Liver (tissue), 9 donors: ENCODE measurements around the gene PRELID1. TPM values are rescaled to one million over a fixed set of nuclear protein-coding genes. Genes with fewer than 3 reads are reported as not detected.
"Not testable (repeated sequence)": the region's sequence is repeated elsewhere in the genome, so short reads cannot be mapped to it uniquely, and the experiment has no call there.

Source experiments
- DNase-seq: peaks from one replicate; pipeline ENCODE4 v3.0.0-alpha.2; 2017; ENCODE audit warnings: low spot score
- H3K27ac ChIP-seq, 2 donors: one replicate each; pipeline ENCODE4 v1.7.0; 2013; ENCODE audit warnings: inconsistent platforms in 2 of 2, low read length in 2 of 2, control low read depth in 1 of 2, low read depth in 1 of 2, mild to moderate bottlenecking in 1 of 2
- H3K27me3 ChIP-seq, 4 donors: one replicate each; pipeline versions ENCODE4 v1.6.1 to v1.7.0; 2013; ENCODE audit warnings: low read length in 3 of 4, inconsistent platforms in 1 of 4, mild to moderate bottlenecking in 1 of 4, moderate library complexity in 1 of 4; ENCODE audit not compliant: control insufficient read depth in 4 of 4, insufficient read depth in 4 of 4
- H3K36me3 ChIP-seq, 4 donors: one replicate each; pipeline versions ENCODE4 v1.6.1 to v1.7.0; 2013; ENCODE audit warnings: low read length in 3 of 4, mild to moderate bottlenecking in 3 of 4, low read depth in 1 of 4, moderate library complexity in 1 of 4; ENCODE audit not compliant: control insufficient read depth in 4 of 4, insufficient read depth in 3 of 4
- H3K4me1 ChIP-seq, 4 donors: one replicate each; pipeline versions ENCODE4 v1.6.1 to v1.7.0; 2013; ENCODE audit warnings: low read length in 3 of 4, mild to moderate bottlenecking in 3 of 4, moderate library complexity in 1 of 4; ENCODE audit not compliant: control insufficient read depth in 4 of 4, insufficient read depth in 4 of 4
- H3K4me3 ChIP-seq, 3 donors: one replicate each; pipeline versions ENCODE4 v1.6.1 to v1.7.0; 2013; ENCODE audit warnings: low read length in 3 of 3, control low read depth in 1 of 3, low read depth in 1 of 3, mild to moderate bottlenecking in 1 of 3
- H3K9ac ChIP-seq, 2 donors: one replicate each; pipeline ENCODE4 v1.7.0; 2013; ENCODE audit warnings: low read length in 2 of 2, mild to moderate bottlenecking in 2 of 2, moderate library complexity in 2 of 2, control low read depth in 1 of 2, low read depth in 1 of 2
- H3K9me3 ChIP-seq, 4 donors: one replicate each; pipeline versions ENCODE4 v1.6.1 to v1.7.0; 2013; ENCODE audit warnings: low read length in 3 of 4; ENCODE audit not compliant: control insufficient read depth in 4 of 4
- ATF3 ChIP-seq: IDR thresholded peaks from 2 replicates; pipeline ENCODE4 v1.6.1; 2016; ENCODE audit warnings: antibody characterized with exemption
- CTCF ChIP-seq: fragments of 150-350 bp; IDR thresholded peaks from 2 replicates; pipeline ENCODE4 v1.5.1; 2017; ENCODE audit warnings: improper control_type of control experiment, low read depth, low read length; ENCODE audit not compliant: missing input control
- EGR1 ChIP-seq, 2 donors: IDR thresholded peaks; 2 replicates each; pipeline ENCODE4 v1.6.1; 2016 to 2018; ENCODE audit warnings: antibody characterized with exemption in 2 of 2, low read depth in 2 of 2
- FOXA1 ChIP-seq: IDR thresholded peaks from 2 replicates; pipeline ENCODE4 v1.6.1; 2016; ENCODE audit warnings: antibody characterized with exemption
- GABPA ChIP-seq, 2 donors: IDR thresholded peaks in 1 of 2; conservative IDR thresholded peaks in 1 of 2; 2 replicates each; pipeline ENCODE4 v1.6.1; 2016; ENCODE audit warnings: antibody characterized with exemption in 2 of 2, mild to moderate bottlenecking in 1 of 2, moderate library complexity in 1 of 2
- HNF4A ChIP-seq, 2 donors: conservative IDR thresholded peaks; 2 replicates each; pipeline ENCODE4 v1.6.1; 2016; ENCODE audit warnings: antibody characterized with exemption in 2 of 2, mild to moderate bottlenecking in 2 of 2
- HNF4G ChIP-seq: IDR thresholded peaks from 2 replicates; pipeline ENCODE4 v1.6.1; 2016; ENCODE audit warnings: antibody characterized with exemption
- MAX ChIP-seq: IDR thresholded peaks from 2 replicates; pipeline ENCODE4 v1.6.1; 2016; ENCODE audit warnings: antibody characterized with exemption
- NR2F2 ChIP-seq: IDR thresholded peaks from 2 replicates; pipeline ENCODE4 v1.6.1; 2016; ENCODE audit warnings: antibody characterized with exemption
- RAD21 ChIP-seq, 2 donors: IDR thresholded peaks; 2 replicates each; pipeline ENCODE4 v1.6.1; 2016; ENCODE audit warnings: antibody characterized with exemption in 2 of 2, mild to moderate bottlenecking in 2 of 2
- REST ChIP-seq: IDR thresholded peaks from 2 replicates; pipeline ENCODE4 v1.6.1; 2016; ENCODE audit warnings: antibody characterized with exemption, mild to moderate bottlenecking
- RXRA ChIP-seq, 2 donors: IDR thresholded peaks; 2 replicates each; pipeline ENCODE4 v1.6.1; 2017 to 2018; ENCODE audit warnings: antibody characterized with exemption in 2 of 2, mild to moderate bottlenecking in 1 of 2
- SP1 ChIP-seq: IDR thresholded peaks from 2 replicates; pipeline ENCODE4 v1.6.1; 2018; ENCODE audit warnings: antibody characterized with exemption, mild to moderate bottlenecking
- TAF1 ChIP-seq: conservative IDR thresholded peaks from 2 replicates; pipeline ENCODE4 v1.6.1; 2016; ENCODE audit warnings: antibody characterized with exemption, mild to moderate bottlenecking
- YY1 ChIP-seq: IDR thresholded peaks from 2 replicates; pipeline ENCODE4 v1.6.1; 2016; ENCODE audit warnings: antibody characterized with exemption, mild to moderate bottlenecking
- ZBTB33 ChIP-seq: IDR thresholded peaks from 2 replicates; pipeline ENCODE4 v1.6.1; 2016; ENCODE audit warnings: antibody characterized with exemption
- WGBS: extraction: QIAGEN DNeasy Blood & Tissue Kit; methylation state at CpG from one replicate; pipeline ENCODE4 v1.1.7; 2013; 5-methylcytosine and 5-hydroxymethylcytosine counted together
- polyA plus RNA-seq, 2 donors: library from polyadenylated mRNA; stranded (reverse) in 1 of 2; unstranded in 1 of 2; fragments of 200-250 nt in 1 of 2; fragments of >200 nt in 1 of 2; fragmentation: Nextera tagmentation in 1 of 2; extraction: Ambion mirVana in 1 of 2; gene quantifications; one replicate each; pipeline versions ENCODE4 v1.2.1 to v1.2.3, GENCODE V29; 2013 to 2015
- total RNA-seq, 2 donors: library from RNA; depleted of rRNA; stranded (reverse); fragments of >200 nt; gene quantifications; one replicate each; pipeline ENCODE4 v1.2.3, GENCODE V29; 2014
- donor health status: healthy.
- donor health status: healthy.
- donor health status: healthy.
- donor health status: healthy.
- donor health status: healthy.

PRELID1 gene
- total and polyA plus RNA-seq, 4 donors: 47.9 to 200 (median 85.3) TPM

GRCh38 chr5:177339107-177339638 lies 35.6 kb downstream of the PRELID1 start:
- WGBS: 78% methylated on average over 11 of the region's 11 CpGs
- H3K4me3 ChIP-seq: no peak overlapping the region
- DNase-seq: no peak

GRCh38 chr5:177343000-177343399 lies 39.4 kb downstream of the PRELID1 start:
- H3K9ac ChIP-seq, H3K4me3 ChIP-seq, DNase-seq, H3K27ac ChIP-seq, H3K27me3 ChIP-seq, H3K9me3 ChIP-seq: not testable (repeated sequence)
- WGBS: 96% methylated on average over 14 of the region's 14 CpGs
- Histone ChIP-seq H3K4me1 (peaks cover 0 to 21% (median 16%) of the 10 kb centered on the region in 4 donors), H3K36me3 (peaks cover 11 to 16% (median 12%) of the 10 kb centered on the region in 4 donors)

More at GRCh38 chr5:177339107-177339638, 35.6 kb downstream of the PRELID1 start:
- Histone ChIP-seq H3K9ac (no peak overlapping the region), H3K27ac (no peak overlapping the region), H3K36me3 (peaks cover 24 to 49% (median 34%) of the 10 kb centered on the region in 4 donors), H3K9me3 (no peaks in the 10 kb centered on the region), H3K4me1 (peaks cover 0 to 8% (median 0%) of the 10 kb centered on the region in 4 donors), H3K27me3 (no peaks in the 10 kb centered on the region)
- no peak for TF ChIP-seq HNF4A (conservative IDR thresholded peaks at IDR 0.05)
- TF ChIP-seq RAD21 (IDR thresholded peaks at IDR 0.05): no peak
- no peak for TF ChIP-seq MAX
- no peak for TF ChIP-seq EGR1 (IDR thresholded peaks at IDR 0.05; ENCODE audit: low read depth in 2 of 2)
- no peak for TF ChIP-seq HNF4G
- no peak for TF ChIP-seq GABPA (IDR thresholded peaks at IDR 0.05 in 1 of 2, conservative IDR thresholded peaks at IDR 0.05 in 1 of 2)
- TF ChIP-seq TAF1: no peak
- no peak for TF ChIP-seq ZBTB33
- no peak for TF ChIP-seq FOXA1
- TF ChIP-seq NR2F2: no peak
- TF ChIP-seq REST: no peak
- TF ChIP-seq SP1: no peak
- TF ChIP-seq ATF3: no peak
- no peak for TF ChIP-seq YY1
- no peak for TF ChIP-seq RXRA (IDR thresholded peaks at IDR 0.05)
- no peak for TF ChIP-seq CTCF
